HepG2 (cell line): ENCODE results near the gene ZMIZ1. TPM values are rescaled to one million over a fixed set of nuclear protein-coding genes. Genes with fewer than 3 reads are reported as not detected.

Experiments used
- FOXP1 ChIP-seq, 2 experiments: fragments of 450-650 bp in 1 of 2; IDR thresholded peaks; 2 replicates each; pipeline ENCODE4 v1.6.1; 2017 to 2018; ENCODE audit warnings: antibody characterized with exemption in 1 of 2
- GABPB1 ChIP-seq: IDR thresholded peaks from 2 replicates; pipeline ENCODE4 v1.6.1; 2016; ENCODE audit warnings: mild to moderate bottlenecking, missing genetic modification reagents, moderate library complexity, missing compliant biosample characterization
- KIAA2018 ChIP-seq: sonication (generic); formaldehyde crosslinking; IDR thresholded peaks from 2 replicates; pipeline ENCODE4 v1.5.0; 2020; ENCODE audit warnings: mild to moderate bottlenecking, missing genetic modification reagents, borderline replicate concordance
- KLF13 ChIP-seq: sonication (generic); formaldehyde crosslinking; IDR thresholded peaks from 2 replicates; pipeline ENCODE4 v1.4.0; 2020; ENCODE audit warnings: mild to moderate bottlenecking, missing genetic modification reagents
- MAFK ChIP-seq, 2 experiments: IDR thresholded peaks in 1 of 2; conservative IDR thresholded peaks in 1 of 2; 2 replicates each; pipeline ENCODE4 v1.6.1; 2011; ENCODE audit warnings: improper control_type of control experiment in 2 of 2, low read length in 2 of 2
- MATR3 ChIP-seq: sonication (generic); formaldehyde crosslinking; IDR thresholded peaks from 2 replicates; pipeline ENCODE4 v1.4.0; 2020; ENCODE audit warnings: missing genetic modification reagents
- MTERF4 ChIP-seq: sonication (generic); formaldehyde crosslinking; IDR thresholded peaks from 2 replicates; pipeline ENCODE4 v1.8.0; 2023; ENCODE audit warnings: mild to moderate bottlenecking, missing genetic modification reagents
- NR2F1 ChIP-seq, 2 experiments: fragments of 450-650 bp in 1 of 2; formaldehyde crosslinking in 1 of 2; IDR thresholded peaks; 2 replicates each; pipeline versions ENCODE4 v1.5.0 to v1.6.1; 2016 to 2020; ENCODE audit warnings: mild to moderate bottlenecking in 1 of 2, missing compliant biosample characterization in 1 of 2, missing genetic modification reagents in 1 of 2, moderate library complexity in 1 of 2
- TBP ChIP-seq: sonication (generic); formaldehyde crosslinking; IDR thresholded peaks from 2 replicates; pipeline ENCODE4 v1.5.0; 2020; ENCODE audit warnings: missing genetic modification reagents
- ZHX1 ChIP-seq: sonication (generic); formaldehyde crosslinking; IDR thresholded peaks from 2 replicates; pipeline ENCODE4 v1.8.1; 2022; ENCODE audit warnings: low read depth, mild to moderate bottlenecking, missing genetic modification reagents
- ZMYM3 ChIP-seq: sonication (generic); formaldehyde crosslinking; IDR thresholded peaks from 2 replicates; pipeline ENCODE4 v1.5.1; 2020; ENCODE audit warnings: mild to moderate bottlenecking, missing genetic modification reagents
- ZNF337 ChIP-seq: sonication (generic); formaldehyde crosslinking; IDR thresholded peaks from 2 replicates; pipeline ENCODE4 v1.5.1; 2020; ENCODE audit warnings: missing genetic modification reagents, low read depth, mild to moderate bottlenecking, borderline replicate concordance
- ZXDC ChIP-seq: sonication (generic); formaldehyde crosslinking; IDR thresholded peaks from 2 replicates; pipeline ENCODE4 v1.5.0; 2020; ENCODE audit warnings: mild to moderate bottlenecking, missing genetic modification reagents
- polyA plus RNA-seq, 8 experiments: library from polyadenylated mRNA; depleted of rRNA in 3 of 8; stranded (reverse) in 7 of 8; unstranded in 1 of 8; fragments of >200 nt; fragmentation: Illumina TruSeq in 4 of 8; extraction: Trizol in 4 of 8; gene quantifications; 2 replicates each; pipeline versions ENCODE4 v1.2.1 to v1.2.3, GENCODE V29; 2011 to 2016; ENCODE audit warnings: low read depth in 4 of 8, missing spikeins in 1 of 8, mixed read lengths in 1 of 8; ENCODE audit not compliant: insufficient read depth in 1 of 8
- total RNA-seq, 5 experiments: library from RNA; depleted of rRNA; stranded (reverse); fragments of >200 nt; fragmentation: Illumina TruSeq; extraction: Trizol; gene quantifications; 2 replicates each; pipeline ENCODE4 v1.2.3, GENCODE V29; 2016; ENCODE audit warnings: low read depth in 1 of 5

The ZMIZ1 gene
- total and polyA plus RNA-seq, 2 of the 13 experiments (the other 11 are each of a cell fraction or from before 2014, with no cell fraction given) = 5.3 to 10.2 TPM

- TF ChIP-seq ZXDC = no peak
- no peak for TF ChIP-seq MAFK (conservative IDR thresholded peaks at IDR 0.05 in 1 of 2, IDR thresholded peaks at IDR 0.05 in 1 of 2; ENCODE audit: low read length in 2 of 2)
- peak; percentile 94 for TF ChIP-seq ZMYM3 (CRISPR knock-in tag)
- no peak for TF ChIP-seq KIAA2018
- TF ChIP-seq GABPB1 (CRISPR knock-in tag) = peak; percentile 25; the same call in 1 of the 2 replicates
- TF ChIP-seq FOXP1 (IDR thresholded peaks at IDR 0.05) = no peak
- no peak for TF ChIP-seq FOXP1 (CRISPR knock-in tag; IDR thresholded peaks at IDR 0.05)
- no peak for TF ChIP-seq MTERF4
- no peak for TF ChIP-seq NR2F1 (CRISPR knock-in tag; IDR thresholded peaks at IDR 0.05)
- TF ChIP-seq ZHX1 = no peak
- no peak for TF ChIP-seq TBP (CRISPR knock-in tag)
- TF ChIP-seq MATR3 = no peak
- TF ChIP-seq ZNF337 (CRISPR knock-in tag) = no peak
- no peak for TF ChIP-seq KLF13
Observed at GRCh38 chr10:79187121-79187940, 118.6 kb downstream of the ZMIZ1 start (continued).
